ENCODE measurements around the gene NACAD.
"Not testable (repeated sequence)": the region's sequence is repeated elsewhere in the genome, so short reads cannot be mapped to it uniquely, and the experiment has no call there.

The NACAD gene

GRCh38 chr7:45050198-45050597 is 38.6 kb downstream of the NACAD start:
- no peak for DNase-seq

DNA sequence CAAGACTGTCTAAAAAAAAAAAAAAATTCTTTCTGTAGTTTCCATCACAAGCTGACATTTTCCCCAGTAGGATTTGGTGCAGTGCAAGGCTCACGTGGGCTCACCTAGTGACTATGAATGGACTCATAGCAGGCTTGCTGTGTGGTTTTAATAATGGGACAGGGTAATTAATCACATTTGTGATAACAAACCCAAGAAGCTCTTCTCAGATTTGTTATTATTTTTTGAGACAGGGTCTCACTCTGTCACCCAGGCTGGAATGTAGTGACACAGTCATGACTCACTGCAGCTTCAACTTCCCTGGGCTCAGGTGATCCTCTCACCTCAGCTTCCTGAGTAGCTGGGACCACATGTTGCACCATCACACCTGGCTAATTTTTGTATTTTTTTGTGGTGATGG is 40.0 kb downstream of the NACAD start:
- DNase-seq = no peak

- DNase-seq = no peak
These were observed 44.4 kb downstream of the NACAD start for GRCh38 chr7:45044338-45044737.

DNA sequence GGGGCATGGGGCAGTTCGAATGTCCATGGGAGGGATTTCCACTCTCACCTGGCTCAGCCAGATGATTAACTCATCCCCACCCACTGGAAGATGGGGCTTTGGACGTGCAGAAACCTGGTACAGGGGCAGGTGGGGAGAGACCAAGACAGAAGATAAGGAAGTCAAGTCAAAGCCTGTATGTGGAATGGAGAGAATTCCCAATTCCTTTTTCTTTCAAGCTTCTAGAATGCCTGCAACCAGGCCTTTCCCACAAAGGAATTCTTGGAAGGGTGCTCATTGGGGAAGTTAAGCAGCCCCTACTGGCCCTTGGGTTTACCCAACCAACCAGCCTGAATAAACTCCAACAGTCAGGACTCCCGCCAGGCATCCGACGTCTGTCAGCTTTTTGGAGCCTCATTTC is 49.7 kb downstream of the NACAD start:
- no peak for DNase-seq

GRCh38 chr7:45037876-45038275 is 50.9 kb downstream of the NACAD start:
- DNase-seq = no peak

- DNase-seq = no peak
These were observed 52.0 kb downstream of the NACAD start for GRCh38 chr7:45036796-45037195.

DNA sequence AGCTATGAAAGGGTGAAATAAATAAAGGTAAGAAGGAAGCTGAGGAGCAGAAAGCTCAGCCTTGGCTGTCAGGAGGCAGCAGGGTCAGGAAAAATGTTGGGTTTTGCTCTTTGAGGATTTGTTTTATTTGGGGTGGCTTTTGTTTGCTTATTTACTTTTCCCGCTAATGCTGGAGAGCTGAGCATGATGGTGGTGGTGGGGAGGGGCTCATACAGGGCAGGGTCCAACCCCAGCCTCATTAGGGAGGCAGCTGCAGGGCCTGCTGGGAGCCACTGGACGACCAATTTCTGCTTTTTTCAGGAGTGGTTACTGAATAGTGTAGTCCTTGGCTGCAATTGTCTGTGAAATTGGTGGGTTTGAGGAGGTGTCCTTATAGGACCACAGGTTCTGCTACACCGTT is 52.5 kb downstream of the NACAD start:
- no peak for DNase-seq

GRCh38 chr7:45035893-45036292 is 52.9 kb downstream of the NACAD start:
- no peak for DNase-seq

DNA sequence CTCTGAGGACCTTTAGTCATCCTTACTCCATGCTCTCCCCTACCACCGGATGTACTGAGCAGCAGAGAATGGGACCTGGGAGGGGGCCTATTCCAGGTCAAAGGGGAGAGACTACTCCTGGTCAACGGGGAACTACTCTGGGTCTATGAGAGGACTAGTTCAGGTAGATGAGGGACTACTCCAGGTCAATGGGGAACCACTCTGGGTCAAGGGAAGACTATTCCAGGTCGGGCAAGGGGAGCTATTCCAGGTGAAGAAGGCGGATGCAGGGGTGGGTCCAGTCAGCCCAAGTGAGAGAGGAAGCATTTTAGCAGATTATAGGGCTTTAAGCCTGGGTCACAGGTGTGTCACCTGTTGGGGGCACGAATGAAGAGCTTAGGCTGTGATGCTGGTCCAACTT is 53.4 kb downstream of the NACAD start:
- DNase-seq = no peak

DNA sequence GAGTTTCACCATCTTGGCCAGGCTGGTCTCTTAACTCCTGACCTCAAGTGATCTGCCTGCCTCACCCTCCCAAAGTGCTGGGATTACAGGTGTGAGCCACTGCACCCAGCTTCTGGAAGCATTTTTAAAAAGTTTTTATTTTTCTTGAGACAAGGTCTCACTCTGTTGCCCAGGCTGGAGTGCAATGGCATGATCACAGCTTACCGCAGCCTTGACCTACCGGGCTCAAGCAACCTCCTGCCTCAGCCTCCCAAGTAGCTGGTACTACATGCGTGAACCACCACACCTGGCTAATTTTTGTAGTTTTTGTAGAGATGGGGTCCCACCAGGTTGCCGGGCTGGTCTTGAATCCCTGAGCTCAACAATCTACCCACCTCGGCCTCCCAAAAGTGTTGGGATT is 54.1 kb downstream of the NACAD start:
- DNase-seq = not testable (repeated sequence)

DNA sequence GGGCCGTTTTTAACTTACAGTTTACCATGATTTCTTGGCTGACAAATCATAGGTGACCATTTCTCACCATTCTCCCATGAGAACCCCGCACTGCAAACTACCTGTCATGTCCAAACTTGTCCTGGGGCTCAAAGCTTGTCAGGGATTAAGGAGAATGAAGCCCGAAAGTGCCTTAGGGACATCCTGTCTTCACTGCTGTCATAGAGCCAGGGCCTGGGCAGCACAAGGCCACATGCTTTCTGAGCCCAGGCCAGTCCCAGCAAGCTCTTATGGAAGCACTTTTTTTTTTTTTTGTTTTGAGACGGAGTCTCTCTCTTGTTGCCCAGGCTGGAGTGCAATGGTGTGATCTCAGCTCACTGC is 54.9 kb downstream of the NACAD start:
- DNase-seq = no peak

- peak; percentile 25 for DNase-seq
These were observed 55.4 kb downstream of the NACAD start for GRCh38 chr7:45033261-45033930.

DNA sequence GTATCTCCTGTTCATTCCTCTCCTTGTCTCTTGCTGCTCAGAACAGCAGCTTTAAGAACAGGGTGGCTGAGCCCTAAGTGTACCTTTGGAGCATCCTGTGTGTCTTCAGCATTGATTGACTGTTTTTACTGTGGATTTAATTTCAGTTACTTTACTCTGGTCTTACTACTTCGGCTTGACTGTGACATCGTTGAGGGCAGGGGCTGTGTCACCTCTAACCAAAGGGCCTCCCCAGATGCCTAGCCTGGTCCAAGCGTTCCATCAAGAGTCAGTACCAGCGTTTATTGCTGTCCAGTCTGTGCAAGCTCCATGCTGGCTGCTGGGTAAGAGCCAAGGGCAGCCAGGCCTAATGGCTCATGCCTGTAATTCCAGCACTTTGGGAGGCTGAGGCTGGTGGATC is 56.3 kb downstream of the NACAD start:
- no peak for DNase-seq

DNA sequence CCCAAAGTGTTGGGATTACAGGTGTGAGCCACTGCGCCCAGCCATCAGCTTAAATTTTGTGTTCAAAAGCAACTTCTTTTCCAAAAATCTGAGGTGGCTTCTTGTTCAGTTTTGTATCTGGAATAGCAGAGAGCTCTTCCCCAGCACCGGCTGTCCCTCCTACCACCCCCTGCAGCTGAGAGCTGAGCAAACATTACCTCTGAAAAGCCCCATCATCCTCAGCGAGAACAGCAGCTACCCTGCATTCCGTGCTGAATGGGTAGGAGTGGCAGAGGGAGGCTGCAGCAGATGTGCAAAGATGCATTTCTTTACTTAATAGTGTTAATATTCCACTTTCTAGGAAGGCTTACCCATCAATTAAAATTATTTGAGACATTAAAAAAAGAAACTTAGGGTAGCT is 56.9 kb downstream of the NACAD start:
- DNase-seq = no peak

Data from CD4-positive, alpha-beta T cell treated with Interleukin-17A for 1 hour (primary cell).